ENCODE data around the gene RGSL1.

DNA sequence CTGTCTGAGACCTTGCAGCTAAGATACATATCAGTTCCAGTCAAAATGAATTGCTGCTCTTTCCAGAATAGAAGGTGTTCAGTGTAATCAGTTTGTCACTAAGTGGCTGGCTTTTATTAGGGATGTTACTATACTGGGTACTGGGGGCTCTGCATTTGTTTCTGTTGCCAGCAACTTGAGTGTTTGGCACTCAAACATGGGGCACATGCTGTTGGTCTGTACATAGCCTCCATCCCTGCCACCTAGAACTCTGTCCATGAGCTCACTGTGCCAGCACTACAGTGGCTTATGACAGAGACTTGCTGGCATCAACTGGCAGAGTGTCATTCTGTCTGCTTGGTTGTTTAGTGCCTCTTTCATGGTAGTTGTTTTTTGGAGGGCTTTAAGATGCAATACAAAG, 45.1 kb downstream of the RGSL1 start:
- no peak for TF ChIP-seq EZH2phosphoT487 (IDR thresholded peaks at IDR 0.05; ENCODE audit: insufficient read depth, low read depth)
- no peak for TF ChIP-seq EZH2 (IDR thresholded peaks at IDR 0.05; ENCODE audit: insufficient read depth, poor library complexity, severe bottlenecking)

Data from GM23248 (cell line).